HG03565 (cell line): ENCODE data around the gene RETREG3.
"Not testable (repeated sequence)": the region's sequence is repeated elsewhere in the genome, so short reads cannot be mapped to it uniquely, and the experiment has no call there.

Experiments
- ATAC-seq: cut with Tn5 transposase; IDR thresholded peaks from one replicate; pipeline ENCODE4 v1.9.1; 2021; ENCODE audit warnings: mild to moderate bottlenecking, moderate library complexity; ENCODE audit not compliant: unreplicated experiment

Gene RETREG3

DNA sequence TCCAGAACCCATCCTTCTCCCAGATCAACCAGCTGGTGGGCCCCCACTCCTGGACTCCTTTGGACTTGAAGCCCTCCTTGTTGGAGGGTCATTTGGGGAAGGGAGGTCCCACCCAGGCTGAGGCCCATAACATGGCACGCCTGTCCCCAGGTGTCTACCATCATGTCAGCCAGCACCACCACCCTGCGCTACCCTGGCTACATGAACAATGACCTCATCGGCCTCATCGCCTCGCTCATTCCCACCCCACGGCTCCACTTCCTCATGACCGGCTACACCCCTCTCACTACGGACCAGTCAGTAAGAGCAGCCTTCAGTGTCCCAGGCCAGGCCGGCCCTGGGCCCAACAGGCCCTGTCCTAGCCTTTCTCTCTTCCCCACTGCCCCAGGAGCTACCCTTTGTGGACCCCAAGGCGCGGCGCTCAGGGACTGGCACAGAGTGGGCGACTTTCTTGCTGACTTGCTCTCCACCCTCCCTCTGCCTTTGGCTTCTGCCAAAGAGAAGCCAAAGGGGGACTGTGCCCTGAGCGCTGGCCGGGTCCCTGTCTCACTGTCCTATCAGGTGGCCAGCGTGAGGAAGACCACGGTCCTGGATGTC, 4.6 kb upstream of the RETREG3 start:
- no peak for ATAC-seq

DNA sequence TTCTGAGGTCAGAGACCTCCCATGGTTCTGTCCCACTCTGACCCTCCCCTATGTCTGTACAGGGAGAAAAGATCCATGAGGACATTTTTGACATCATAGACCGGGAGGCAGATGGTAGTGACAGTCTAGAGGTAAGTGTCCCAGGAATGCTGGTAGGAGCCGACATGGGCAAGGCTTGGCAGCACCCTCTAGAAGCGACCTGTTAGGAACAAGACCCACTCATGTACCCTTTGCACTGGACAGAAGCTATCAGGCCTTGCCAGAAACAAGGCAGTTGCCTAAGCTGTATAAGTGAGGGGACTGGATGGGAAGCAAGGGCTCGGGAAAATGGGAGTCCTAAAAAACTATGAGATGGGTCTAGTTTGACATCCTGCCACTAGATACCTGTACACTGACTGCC, 2.8 kb upstream of the RETREG3 start:
- ATAC-seq, result no peak

DNA sequence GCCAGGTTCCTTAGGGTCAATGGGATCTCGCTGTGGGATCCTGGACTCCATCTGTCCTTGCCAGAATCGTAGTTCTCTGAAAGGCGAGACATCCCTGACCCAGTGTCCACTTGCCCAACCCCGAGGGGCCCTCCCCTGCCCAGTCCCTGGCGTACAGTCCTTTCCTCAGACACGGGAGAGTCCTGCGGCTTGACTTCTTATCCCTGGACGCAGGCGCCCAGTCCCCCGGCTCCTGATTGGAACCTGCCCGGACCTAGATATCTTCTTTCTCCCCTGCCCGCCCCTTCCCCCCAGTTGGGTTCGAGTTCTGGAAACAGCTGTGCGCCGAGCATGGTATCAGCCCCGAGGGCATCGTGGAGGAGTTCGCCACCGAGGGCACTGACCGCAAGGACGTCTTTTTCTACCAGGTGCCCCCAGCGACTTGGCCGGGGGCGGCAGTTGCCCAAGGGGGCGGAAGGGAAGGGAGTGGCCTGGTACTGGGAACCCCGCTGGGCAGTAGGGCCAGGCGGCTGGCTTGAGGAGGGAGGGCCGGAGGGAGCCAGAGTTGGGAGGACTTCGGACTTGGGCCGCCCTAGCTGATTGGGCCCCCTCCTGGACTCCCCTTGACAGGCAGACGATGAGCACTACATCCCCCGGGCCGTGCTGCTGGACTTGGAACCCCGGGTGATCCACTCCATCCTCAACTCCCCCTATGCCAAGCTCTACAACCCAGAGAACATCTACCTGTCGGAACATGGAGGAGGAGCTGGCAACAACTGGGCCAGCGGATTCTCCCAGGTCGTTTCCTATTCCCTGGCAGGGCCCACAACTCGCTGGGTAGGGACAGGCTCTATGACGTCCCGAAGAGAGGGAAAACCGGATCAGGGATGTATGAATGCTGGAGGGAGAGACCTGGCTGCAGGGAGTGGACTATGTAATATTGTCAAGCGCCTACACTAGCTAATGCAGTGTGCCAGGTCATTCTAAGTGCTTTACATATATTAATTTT, 934 bp upstream of the RETREG3 start:
- not testable (repeated sequence) for ATAC-seq

DNA sequence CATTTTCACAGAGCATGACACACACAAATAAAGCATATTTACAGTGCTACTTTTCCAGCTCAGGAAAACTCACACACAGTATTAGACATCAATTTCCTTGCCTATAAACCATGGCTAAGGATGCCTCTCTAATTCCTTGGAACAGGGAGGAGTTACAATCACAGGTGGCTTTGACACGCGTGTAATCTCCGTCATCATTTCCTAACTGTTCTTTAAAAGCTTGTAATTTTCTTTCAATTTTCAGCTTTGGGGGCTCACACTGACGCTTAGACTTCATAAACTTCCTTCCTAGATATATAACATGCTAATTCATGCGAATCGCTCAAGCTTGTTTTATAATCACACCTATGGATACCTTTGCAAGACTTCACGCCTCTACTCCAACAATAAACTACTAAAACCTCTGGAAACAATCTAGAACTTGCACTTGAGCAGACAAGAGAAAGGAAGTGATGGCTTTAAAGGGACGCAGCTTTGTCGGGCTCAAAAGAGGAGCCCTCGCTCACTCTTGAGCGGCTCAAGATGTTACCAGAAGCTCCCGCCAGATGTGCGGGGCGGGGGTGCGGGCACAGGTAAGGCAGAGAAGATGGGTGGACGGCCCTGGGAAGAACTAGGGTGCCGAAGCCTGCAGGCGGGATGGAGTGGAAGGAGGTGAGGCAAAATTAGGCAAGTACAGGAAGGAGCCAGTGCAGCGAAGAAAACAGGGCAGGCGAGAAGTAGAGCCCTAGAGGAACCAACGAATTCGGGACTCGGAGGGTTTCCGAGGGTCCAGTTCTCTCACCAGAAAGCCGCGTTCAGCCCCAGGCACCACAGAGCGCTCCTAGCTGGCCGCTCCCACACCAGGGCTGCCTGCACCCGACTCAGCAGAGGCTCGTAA, 631 bp downstream of the RETREG3 start:
- ATAC-seq, result peak; percentile 24

DNA sequence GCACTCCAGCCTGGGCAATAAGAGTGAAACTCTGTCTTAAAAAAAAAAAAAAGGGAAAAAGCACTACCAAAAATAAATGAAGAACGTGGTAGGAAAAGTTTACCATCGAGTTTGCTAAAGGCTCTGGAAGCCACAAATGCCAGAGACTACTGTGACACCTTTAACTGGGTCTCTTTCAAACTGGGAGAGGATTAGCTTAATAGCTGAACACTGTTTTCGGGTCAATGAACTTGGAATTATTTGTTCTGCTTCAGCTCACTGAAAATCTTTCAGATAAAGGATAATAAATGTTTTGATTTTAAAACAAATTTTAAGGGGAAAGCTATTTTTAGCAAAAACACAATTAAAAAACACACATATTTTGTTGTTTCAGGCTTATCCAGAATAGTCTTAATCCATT, 1.4 kb downstream of the RETREG3 start:
- no peak for ATAC-seq

DNA sequence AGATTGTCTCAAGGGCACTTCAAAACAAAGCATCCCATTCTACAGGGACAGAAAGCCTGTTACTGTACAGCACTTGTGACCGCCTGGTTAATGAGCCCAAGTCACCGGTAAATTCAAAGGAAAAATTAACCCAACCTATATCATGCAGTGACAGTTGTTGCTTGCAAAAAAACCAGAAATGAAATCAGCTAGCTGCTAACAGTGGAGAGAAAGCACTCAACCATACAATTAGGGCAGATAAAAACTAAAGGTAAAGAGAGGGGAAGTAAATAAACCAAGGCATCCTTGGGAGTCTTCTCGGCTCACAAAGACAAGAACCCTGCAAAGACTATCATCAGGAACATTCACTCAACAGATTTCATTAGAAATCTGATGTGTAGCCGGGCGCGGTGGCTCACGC, 5.9 kb downstream of the RETREG3 start:
- no peak for ATAC-seq

DNA sequence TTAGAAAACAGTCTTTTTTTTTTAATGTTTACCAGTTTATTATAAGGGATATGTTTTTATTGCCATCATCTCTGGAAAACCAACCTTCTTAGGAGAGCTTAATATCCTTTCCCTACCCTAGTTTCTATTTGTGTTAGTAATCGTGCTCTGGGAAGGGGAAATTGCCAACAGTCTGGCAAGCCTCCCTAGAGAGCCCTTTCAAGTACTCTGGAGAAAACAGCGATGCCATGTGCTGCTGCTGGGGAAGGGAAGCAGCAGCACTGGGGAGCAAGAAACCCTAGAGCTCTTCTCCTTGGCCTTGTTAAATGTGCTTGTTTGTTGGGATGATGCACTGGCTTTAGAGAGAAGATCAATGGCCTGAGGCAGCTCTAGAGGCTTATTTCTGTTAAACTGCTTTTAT, 10.3 kb downstream of the RETREG3 start:
- no peak for ATAC-seq

DNA sequence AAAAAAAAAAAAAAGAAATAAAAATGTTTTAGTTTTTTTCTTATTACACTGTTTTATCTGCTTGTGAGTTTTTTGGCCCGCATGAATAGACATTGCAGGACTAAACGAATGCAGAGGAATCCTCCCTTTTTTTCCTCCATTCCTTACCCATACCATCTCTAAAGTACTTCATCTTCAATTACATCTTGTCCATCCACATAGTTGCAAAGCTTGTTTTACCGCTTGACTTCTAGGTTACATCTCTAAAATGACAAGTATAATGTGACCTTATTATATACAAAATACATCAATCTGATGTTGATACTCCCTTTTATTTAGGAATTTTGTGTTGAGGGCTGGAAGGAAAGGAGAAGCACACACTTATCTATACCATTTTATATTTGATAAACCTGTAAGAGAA, 12.8 kb downstream of the RETREG3 start:
- no peak for ATAC-seq

DNA sequence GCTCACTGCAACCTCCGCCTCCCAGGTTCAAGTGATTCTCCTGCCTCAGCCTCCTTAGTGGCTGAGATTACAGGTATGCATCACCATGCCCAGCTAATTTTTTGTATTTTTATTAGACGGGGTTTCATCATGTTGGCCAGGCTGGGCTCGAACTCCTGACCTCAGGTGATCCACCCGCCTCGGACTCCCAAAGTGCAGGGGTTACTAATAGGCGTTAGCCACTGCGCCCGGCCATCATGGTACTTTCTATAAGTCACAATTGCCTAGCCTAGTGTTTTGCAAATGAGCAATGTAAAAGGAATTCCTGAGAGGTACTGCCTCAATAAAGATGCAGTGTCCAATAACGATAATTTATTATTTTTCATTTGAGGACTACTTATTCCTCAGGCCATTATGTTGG, 17.8 kb downstream of the RETREG3 start:
- ATAC-seq, result no peak

DNA sequence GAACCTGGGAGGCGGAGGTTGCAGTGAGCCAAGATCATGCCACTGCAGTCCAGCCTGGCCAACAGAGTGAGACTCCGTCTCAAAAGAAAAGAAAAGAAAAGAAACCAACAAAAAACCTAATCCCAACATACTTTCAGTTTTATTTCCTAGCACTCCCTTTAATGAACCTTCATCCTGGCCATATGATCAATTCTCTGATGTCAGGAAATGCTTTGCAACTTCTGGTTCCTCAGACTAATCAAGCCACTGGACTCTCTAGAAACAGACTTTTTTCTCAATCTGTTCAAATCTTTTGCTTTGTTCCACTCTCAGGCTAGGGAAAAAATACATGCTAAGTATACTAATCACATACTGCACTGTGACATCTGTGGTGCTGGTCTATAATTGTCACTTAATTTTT, 18.3 kb downstream of the RETREG3 start:
- ATAC-seq, result no peak

DNA sequence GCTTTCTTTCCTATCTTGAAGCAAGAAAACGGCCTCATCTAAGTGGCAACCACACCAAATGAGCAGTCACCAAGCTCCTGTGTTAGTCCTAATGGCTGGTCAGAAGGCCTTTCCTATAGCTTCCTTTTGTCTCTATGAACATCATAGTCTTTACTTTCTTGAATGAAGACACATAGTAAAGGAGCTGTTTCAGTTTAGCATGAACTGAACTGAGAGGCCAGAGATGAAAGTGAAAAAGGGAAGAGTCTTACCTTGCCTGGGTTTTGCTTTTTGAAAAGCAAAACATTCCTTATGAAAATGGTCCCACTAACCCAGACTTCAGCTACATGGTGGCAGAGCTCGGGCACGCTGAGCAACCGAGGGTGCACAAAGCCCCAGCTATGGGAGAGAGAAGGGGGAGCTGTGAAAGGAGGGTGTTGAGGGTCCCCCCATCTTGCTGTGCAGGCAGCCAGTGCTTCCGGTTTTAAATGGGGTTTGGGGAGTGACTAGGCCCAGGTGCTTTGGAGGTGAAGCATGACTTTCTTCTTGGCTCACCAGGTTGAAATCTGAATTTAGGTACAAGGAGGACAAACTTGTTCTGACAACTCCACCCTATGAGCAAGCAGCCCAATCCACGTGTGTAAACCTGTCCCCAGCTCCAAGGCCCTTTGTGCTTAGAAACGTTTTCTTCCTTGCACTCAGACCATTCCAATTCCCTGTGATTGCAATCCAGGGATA, 22.5 kb downstream of the RETREG3 start:
- no peak for ATAC-seq

DNA sequence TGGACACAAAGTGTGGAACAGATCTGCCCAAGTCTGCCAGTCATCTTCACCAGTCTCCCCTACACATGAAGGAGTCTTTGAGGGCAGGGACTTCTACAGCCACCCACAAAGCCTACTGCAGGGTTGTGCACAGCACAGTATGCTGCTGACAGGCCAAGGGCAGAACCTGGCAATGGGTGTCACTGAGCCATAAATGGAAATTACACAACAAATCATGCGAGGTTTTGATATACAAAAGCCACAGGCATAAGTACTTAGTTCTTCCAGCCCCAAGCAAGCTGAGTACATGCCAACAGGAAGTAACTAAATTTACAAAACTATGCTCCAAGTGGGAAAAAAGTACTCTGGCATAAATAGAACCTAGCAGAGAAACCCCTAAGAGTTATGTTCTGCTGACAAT, 23.8 kb downstream of the RETREG3 start:
- ATAC-seq, result no peak

DNA sequence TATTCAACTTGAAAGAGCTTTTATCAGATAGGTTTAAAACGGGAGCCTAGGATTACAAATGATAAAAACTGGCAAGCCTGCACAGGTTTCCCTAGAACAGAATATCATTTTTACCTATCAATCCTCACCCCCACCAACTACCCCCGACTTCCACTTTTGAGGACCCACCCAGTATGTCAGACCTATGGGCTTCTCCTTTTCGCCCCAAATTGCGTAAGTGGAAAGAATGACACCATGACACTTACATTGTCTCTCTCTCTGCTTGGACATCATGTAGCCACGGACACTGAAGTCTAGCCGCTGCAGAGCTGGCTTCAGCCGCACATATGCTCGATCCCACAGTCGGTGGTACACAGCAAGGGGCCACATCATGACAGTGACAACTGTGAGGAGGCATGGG, 24.3 kb downstream of the RETREG3 start:
- ATAC-seq, result no peak

DNA sequence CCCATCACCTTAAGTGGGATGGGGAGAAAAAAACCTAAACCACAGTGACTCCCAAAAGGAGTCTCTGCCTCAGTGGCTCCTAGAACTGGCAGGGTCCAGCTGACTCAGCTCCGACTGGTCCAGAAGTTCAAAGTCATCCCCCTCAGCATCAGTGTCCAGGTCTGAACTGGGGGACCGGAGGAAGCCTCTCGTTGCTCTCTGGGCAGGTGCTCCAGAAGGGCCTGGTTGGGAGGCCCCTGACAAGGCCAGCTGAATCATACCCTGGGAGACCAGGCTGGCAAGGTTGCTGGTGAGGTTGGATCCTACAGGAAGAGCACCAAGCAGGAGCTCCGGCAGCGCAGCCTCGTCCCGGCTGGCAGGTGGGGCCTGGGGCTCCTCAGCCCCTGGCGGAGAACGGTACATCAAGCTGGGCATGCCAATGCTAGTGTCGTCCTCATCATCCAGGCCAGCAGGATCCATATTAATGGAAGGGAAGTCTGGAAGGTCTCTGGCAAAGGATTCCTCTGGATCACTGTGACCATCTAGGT, 27.4 kb downstream of the RETREG3 start:
- no peak for ATAC-seq

DNA sequence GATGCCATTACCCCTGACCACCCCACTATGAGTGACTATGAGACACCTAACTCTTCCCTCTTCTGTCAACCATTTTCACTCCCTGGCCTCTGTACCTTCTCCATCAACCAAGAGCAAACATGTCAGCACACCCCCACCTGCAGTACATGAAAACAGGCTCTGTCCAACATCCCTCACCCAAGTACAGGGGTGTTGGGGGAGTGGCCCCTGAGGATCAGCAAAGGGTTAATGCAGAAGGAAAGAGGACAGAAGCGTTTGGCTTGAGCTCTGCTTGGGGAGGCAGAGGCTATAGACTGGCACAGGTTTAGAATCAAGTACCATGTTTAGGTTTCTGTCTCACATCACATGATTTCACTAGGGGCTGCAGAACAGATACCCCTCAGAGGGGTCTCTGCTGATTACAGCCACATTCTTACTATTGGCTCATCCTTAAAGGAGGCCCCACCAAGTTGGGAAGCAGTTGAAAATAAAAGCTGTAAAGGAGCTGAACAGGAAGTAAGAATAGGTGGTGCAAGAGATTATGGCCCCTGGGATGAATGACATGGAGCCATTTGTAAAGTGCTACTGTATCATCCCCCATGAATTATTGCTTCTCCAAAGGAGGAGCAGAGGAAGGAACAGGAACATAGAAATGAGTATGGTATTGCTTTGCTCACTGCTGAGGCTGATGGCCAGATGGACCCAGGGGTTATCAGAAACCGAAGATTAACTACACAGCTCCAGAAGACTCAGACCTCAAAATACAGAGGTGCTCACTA, 29.2 kb downstream of the RETREG3 start:
- no peak for ATAC-seq

DNA sequence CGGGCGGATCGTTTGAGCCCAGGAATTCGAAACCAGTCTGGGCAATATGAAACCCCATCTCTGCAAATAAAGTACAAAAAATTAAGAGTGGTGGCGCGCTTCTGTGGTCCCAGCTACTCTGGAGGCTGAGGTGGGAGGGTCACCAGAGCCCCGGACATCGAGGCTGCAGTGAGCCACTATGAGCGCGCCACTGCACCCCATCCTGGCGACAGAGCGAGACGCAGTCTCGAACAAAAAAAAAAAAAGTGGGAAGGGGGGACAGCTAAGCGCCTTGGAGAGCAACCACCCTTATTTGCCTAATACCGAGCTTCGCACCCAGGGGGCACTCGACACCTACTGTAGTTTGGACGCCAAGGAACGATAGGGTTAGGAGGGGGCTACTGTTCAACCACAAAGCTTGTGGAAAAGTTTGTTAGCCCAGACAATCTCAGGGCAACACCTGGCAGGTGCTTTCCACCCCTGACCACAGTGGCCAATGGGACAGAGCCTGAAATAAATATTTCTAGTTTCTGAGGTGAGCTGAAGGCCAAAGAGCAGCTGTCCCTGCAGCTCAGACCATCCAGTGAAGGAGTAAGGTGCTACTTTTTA, 30.8 kb downstream of the RETREG3 start:
- ATAC-seq, result peak; percentile 40

DNA sequence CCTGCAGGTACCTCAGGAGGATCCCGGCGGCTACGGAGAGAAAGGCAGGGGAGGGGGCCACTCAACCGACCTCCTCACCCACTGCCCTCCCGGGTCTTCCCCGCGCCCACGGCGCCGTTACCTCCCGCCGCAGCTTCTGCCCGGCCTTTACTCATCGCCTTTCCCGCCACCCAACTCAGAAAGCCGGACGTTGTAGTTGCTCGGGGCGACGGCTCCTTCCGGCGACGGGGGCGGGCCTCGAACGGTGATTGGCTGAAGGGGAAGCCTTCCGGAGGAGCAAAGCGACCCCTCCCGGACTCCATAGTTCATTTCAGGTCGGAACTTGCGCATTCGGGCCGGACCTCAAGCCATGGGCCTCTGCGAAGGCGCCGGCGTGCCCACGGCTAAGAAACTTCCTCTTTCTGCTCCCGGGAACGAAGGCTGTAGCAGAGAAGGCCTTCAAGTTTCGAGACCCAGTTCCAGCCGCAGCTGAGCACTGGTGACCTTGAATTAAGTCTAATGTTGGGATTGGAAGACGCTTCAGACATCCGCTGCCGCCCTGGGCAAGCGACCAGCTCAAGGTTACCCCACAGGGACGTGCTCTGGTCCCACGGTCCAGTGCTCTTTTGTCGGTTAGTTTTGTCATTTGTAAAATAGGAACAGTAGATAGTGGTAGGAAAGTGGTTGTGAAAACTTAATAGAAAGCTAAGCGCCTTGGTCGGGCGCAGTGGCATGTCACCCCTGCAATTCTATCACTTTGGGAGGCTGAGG, 31.5 kb downstream of the RETREG3 start, which contains the start of gene PSMC3IP:
TSS of gene PSMC3IP (minus strand) at position 198 of the 750 bp plus-strand sequence. CDS start at position 155, 43 bp downstream.
- ATAC-seq, result peak; percentile 60

DNA sequence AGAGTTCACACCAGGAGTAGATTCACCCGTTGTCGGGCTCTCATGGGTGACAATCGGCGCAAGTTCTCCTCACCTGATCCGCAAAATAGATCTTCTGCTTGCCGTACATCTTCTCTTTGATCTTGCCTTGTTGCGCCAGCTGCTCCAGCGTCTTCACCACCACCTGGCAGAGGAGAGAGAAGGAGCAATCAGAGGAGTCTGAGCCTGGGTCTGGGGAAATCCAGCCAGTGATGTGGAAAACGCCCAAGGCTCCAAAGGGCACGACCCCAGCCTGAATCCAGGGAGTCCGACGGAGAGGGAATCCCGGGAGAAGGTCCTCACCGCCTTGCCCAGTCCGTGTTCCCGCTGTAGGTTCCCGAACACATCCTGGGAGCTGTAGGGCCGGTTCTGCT, 32.0 kb downstream of the RETREG3 start:
- no peak for ATAC-seq

DNA sequence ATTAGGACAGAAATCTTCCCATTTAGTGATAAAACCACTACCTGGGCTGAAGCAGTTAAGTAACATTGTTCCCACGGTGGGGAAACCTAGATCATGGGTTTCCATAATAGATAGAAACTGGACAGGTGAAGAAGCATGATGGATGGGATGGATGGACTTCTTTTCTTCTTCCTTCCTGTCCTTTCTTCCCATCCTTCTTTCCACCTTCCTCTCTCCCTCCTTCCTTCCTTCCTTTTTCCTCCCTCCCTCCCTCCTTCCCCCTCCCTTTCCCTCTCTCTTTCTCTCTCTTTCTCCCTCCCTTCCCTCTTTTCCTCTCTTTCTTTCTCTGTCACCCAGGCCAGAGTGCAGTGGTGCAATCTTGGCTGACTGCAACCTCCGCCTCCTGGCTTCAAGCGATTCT, 34.7 kb downstream of the RETREG3 start:
- no peak for ATAC-seq
